H9 (cell line): ENCODE results near the gene G6PC2. TPM values are rescaled to one million over a fixed set of nuclear protein-coding genes. Genes with fewer than 3 reads are reported as not detected.

Source experiments
- DNase-seq: peaks from one replicate; pipeline ENCODE4 v3.0.0-alpha.2; 2017
- H2AFZ ChIP-seq: one replicate; pipeline ENCODE4 v1.6.1; 2013; ENCODE audit warnings: mild to moderate bottlenecking, low read length, control low read depth, moderate library complexity
- H2AK5ac ChIP-seq: 2 replicates; pipeline ENCODE4 v1.6.1; 2013; ENCODE audit warnings: low read length, control low read depth, mixed read lengths; ENCODE audit not compliant: insufficient read length
- H2BK120ac ChIP-seq: one replicate; pipeline ENCODE4 v1.6.1; 2013; ENCODE audit warnings: low read depth, mild to moderate bottlenecking, low read length, control low read depth, inconsistent platforms; ENCODE audit not compliant: poor library complexity, severe bottlenecking
- H2BK12ac ChIP-seq: 2 replicates; pipeline ENCODE4 v1.6.1; 2013; ENCODE audit warnings: low read length, control low read depth, mixed read lengths, low read depth; ENCODE audit not compliant: insufficient read length
- H2BK15ac ChIP-seq: 2 replicates; pipeline ENCODE4 v1.6.1; 2013; ENCODE audit warnings: low read depth, low read length, control low read depth
- H2BK20ac ChIP-seq: one replicate; pipeline ENCODE4 v1.6.1; 2013; ENCODE audit warnings: low read depth, mild to moderate bottlenecking, low read length, control low read depth, inconsistent platforms; ENCODE audit not compliant: poor library complexity, severe bottlenecking
- H2BK5ac ChIP-seq: 2 replicates; pipeline ENCODE4 v1.6.1; 2013; ENCODE audit warnings: low read length, control low read depth, mixed read lengths; ENCODE audit not compliant: insufficient read length
- H3K14ac ChIP-seq: 2 replicates; pipeline ENCODE4 v1.6.1; 2013; ENCODE audit warnings: low read length, control low read depth; ENCODE audit not compliant: insufficient read depth
- H3K18ac ChIP-seq: 2 replicates; pipeline ENCODE4 v1.6.1; 2013; ENCODE audit warnings: low read depth, mild to moderate bottlenecking, mixed read lengths, low read length, control low read depth; ENCODE audit not compliant: insufficient read length
- H3K23ac ChIP-seq: 2 replicates; pipeline ENCODE4 v1.6.1; 2013; ENCODE audit warnings: low read length, control low read depth, mixed read lengths, low read depth; ENCODE audit not compliant: insufficient read length
- H3K23me2 ChIP-seq: 2 replicates; pipeline ENCODE4 v1.6.1; 2013; ENCODE audit warnings: low read depth, mild to moderate bottlenecking, mixed read lengths, low read length, control low read depth; ENCODE audit not compliant: insufficient read length, poor library complexity, severe bottlenecking
- H3K27ac ChIP-seq: 2 replicates; pipeline ENCODE4 v1.5.1; 2013; ENCODE audit warnings: low read length, control low read depth, mixed read lengths, low read depth; ENCODE audit not compliant: insufficient read length
- H3K27me3 ChIP-seq: 2 replicates; pipeline ENCODE4 v1.6.1; 2013; ENCODE audit warnings: low read length, control low read depth, inconsistent platforms; ENCODE audit not compliant: insufficient read depth
- H3K4ac ChIP-seq: 2 replicates; pipeline ENCODE4 v1.6.1; 2013; ENCODE audit warnings: low read depth, mild to moderate bottlenecking, control low read depth, inconsistent platforms, low read length, moderate library complexity
- H3K4me1 ChIP-seq: 2 replicates; pipeline ENCODE4 v1.6.1; 2013; ENCODE audit warnings: low read length, control low read depth, inconsistent platforms; ENCODE audit not compliant: insufficient read depth
- H3K4me2 ChIP-seq: 2 replicates; pipeline ENCODE4 v1.6.1; 2013; ENCODE audit warnings: low read length, control low read depth, mixed read lengths; ENCODE audit not compliant: insufficient read length, insufficient read depth
- H3K56ac ChIP-seq: 2 replicates; pipeline ENCODE4 v1.6.1; 2013; ENCODE audit warnings: low read depth, mild to moderate bottlenecking, mixed read lengths, low read length, control low read depth; ENCODE audit not compliant: insufficient read length
- H3K79me1 ChIP-seq: 2 replicates; pipeline ENCODE4 v1.6.1; 2013; ENCODE audit warnings: low read depth, mild to moderate bottlenecking, moderate library complexity, low read length, control low read depth, inconsistent platforms; ENCODE audit not compliant: insufficient read depth, poor library complexity, severe bottlenecking
- H3K79me2 ChIP-seq: 2 replicates; pipeline ENCODE4 v1.6.1; 2013; ENCODE audit warnings: low read length, control low read depth, inconsistent platforms; ENCODE audit not compliant: insufficient read depth
- H3K9ac ChIP-seq: 2 replicates; pipeline ENCODE4 v1.6.1; 2013; ENCODE audit warnings: low read length, control low read depth, mixed read lengths; ENCODE audit not compliant: insufficient read length; ENCODE audit errors: extremely low read depth
- H3K9me3 ChIP-seq: one replicate; pipeline ENCODE4 v1.6.1; 2013; ENCODE audit warnings: low read depth, low read length, inconsistent platforms; ENCODE audit not compliant: control insufficient read depth
- H3T11ph ChIP-seq: one replicate; pipeline ENCODE4 v1.6.1; 2013; ENCODE audit warnings: mild to moderate bottlenecking, low read length, control low read depth, inconsistent platforms
- H4K20me1 ChIP-seq: one replicate; pipeline ENCODE4 v1.6.1; 2013; ENCODE audit not compliant: control insufficient read depth, insufficient read length, insufficient read depth
- H4K5ac ChIP-seq: 2 replicates; pipeline ENCODE4 v1.6.1; 2013; ENCODE audit warnings: low read depth, mild to moderate bottlenecking, mixed read lengths, low read length, control low read depth; ENCODE audit not compliant: insufficient read length
- H4K8ac ChIP-seq: replicated peaks from 2 replicates; pipeline ENCODE4 v1.6.1; 2013; ENCODE audit warnings: low read length, control low read depth, mixed read lengths, low read depth; ENCODE audit not compliant: insufficient read length
- H4K91ac ChIP-seq: 2 replicates; pipeline ENCODE4 v1.6.1; 2013; ENCODE audit warnings: low read depth, mild to moderate bottlenecking, moderate library complexity, mixed read lengths, low read length, control low read depth; ENCODE audit not compliant: insufficient read length
- H3K27ac Mint-ChIP-seq, 3 experiments: 2 replicates in 2 of 3; 3 replicates in 1 of 3; pipeline ENCODE4 v1.8.0; 2020 to 2021; ENCODE audit warnings: mixed read lengths in 3 of 3, mild to moderate bottlenecking in 1 of 3, moderate library complexity in 1 of 3
- H3K27me3 Mint-ChIP-seq: 2 replicates; pipeline ENCODE4 v1.8.0; 2021; ENCODE audit warnings: low read depth, mild to moderate bottlenecking, moderate library complexity, mixed read lengths
- H3K36me3 Mint-ChIP-seq, 3 experiments: 2 replicates in 2 of 3; 3 replicates in 1 of 3; pipeline ENCODE4 v1.8.0; 2020 to 2021; ENCODE audit warnings: low read depth in 3 of 3, mixed read lengths in 3 of 3; ENCODE audit not compliant: insufficient read depth in 1 of 3
- H3K4me1 Mint-ChIP-seq, 2 experiments: 2 replicates each; pipeline ENCODE4 v1.8.0; 2020; ENCODE audit warnings: mixed read lengths in 2 of 2
- H3K4me3 Mint-ChIP-seq, 2 experiments: 2 replicates in 1 of 2; 3 replicates in 1 of 2; pipeline ENCODE4 v1.8.0; 2020 to 2021; ENCODE audit warnings: mild to moderate bottlenecking in 2 of 2, mixed read lengths in 2 of 2, moderate library complexity in 1 of 2
- H3K9me3 Mint-ChIP-seq, 2 experiments: 2 replicates in 1 of 2; 3 replicates in 1 of 2; pipeline ENCODE4 v1.8.0; 2020; ENCODE audit warnings: mild to moderate bottlenecking in 2 of 2, mixed read lengths in 2 of 2, moderate library complexity in 1 of 2
- CTCF ChIP-seq: fragments of 200-600 bp; sonication (generic); conservative IDR thresholded peaks from 3 replicates; pipeline ENCODE4 v1.8.0; 2021; ENCODE audit warnings: antibody characterized with exemption, mild to moderate bottlenecking
- WGBS: extraction: QIAGEN DNeasy Blood & Tissue Kit; methylation state at CpG from one replicate; pipeline ENCODE4 v1.1.7; 2013; ENCODE audit warnings: missing lambda C conversion rate, low lambda C conversion rate, mixed read lengths; ENCODE audit not compliant: insufficient read length; ENCODE audit errors: extremely low coverage; 5-methylcytosine and 5-hydroxymethylcytosine counted together
- total RNA-seq: library from RNA; stranded (reverse); gene quantifications from 2 replicates; pipeline ENCODE4 v1.2.1, GENCODE V29; 2021

Gene G6PC2
- total RNA-seq, 1 experiment from 2014 or later, result not detected

DNA sequence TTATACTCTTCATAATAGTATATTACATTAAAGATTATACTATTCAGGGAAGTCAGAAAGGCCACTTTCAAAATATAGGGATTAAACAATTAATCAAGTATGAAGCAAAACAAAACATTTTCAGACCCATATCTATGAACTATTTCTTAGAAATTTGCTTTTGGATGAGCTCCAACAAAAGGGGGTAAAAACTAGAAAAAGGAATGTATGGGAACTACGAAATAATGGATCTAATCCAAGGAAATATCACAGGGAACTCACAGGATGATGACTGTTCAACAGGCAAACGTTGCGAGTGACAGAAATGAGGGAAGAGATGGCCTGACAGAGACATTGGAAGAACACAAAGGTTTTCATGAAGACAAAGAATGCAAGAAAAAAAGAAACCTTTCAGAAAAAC lies 27.9 kb downstream of the G6PC2 start:
- Mint-ChIP-seq H3K27me3 (no peaks in the 10 kb centered on the region), H3K36me3 (peaks cover 0 to 4% (median 0%) of the 10 kb centered on the region in 3 experiments; a peak in 1 of 7 replicates), H3K4me1 (no peaks in the 10 kb centered on the region; a peak in 1 of 4 replicates), H3K9me3 (peaks cover 0 to 5% of the 10 kb centered on the region in 2 experiments; a peak in 1 of 5 replicates), H3K27ac (no peak overlapping the region), H3K4me3 (no peak overlapping the region)
- Histone ChIP-seq H2BK5ac (no peak overlapping the region), H2BK20ac (no peak overlapping the region), H3K56ac (no peak overlapping the region), H2BK12ac (no peak overlapping the region), H3K79me1 (no peaks in the 10 kb centered on the region), H3K4me1 (no peaks in the 10 kb centered on the region; the same call in 1 of the 2 replicates), H2AK5ac (no peak overlapping the region), H3K4me2 (no peak overlapping the region), H4K5ac (no peak overlapping the region), H3K23me2 (no peaks in the 10 kb centered on the region), H3K23ac (no peak overlapping the region), H4K91ac (no peak overlapping the region), H3K14ac (no peak overlapping the region), H3K9ac (no peak overlapping the region), H2AFZ (no peak overlapping the region), H2BK15ac (no peak overlapping the region), H3K27me3 (no peaks in the 10 kb centered on the region), H4K20me1 (no peaks in the 10 kb centered on the region), H3K9me3 (no peaks in the 10 kb centered on the region), H3K27ac (no peak overlapping the region), H3K79me2 (no peaks in the 10 kb centered on the region), H4K8ac (no peak overlapping the region), H2BK120ac (no peak overlapping the region), H3T11ph (no peak overlapping the region), H3K4ac (no peak overlapping the region), H3K18ac (no peak overlapping the region)
- WGBS, result no CpG with 5 or more reads among the region's 3 CpGs
- no peak for DNase-seq
- TF ChIP-seq CTCF, result no peak
